HEK293 (cell line): Measurements from ENCODE around the gene HOXD9.
A peak's percentile ranks its signal among the peaks of the same experiment; 100 is the strongest.

Source experiments
- CTCF ChIA-PET: fragments of 350-600 bp; formaldehyde crosslinking; extraction: SDS; loops from one replicate; lab custom pipeline; 2021; ENCODE audit warnings: antibody characterized with exemption; lab: Yijun Ruan, JAX
- POLR2A ChIA-PET: fragments of 300-600 bp; formaldehyde crosslinking; extraction: SDS; loops from one replicate; lab custom pipeline; 2020; ENCODE audit warnings: antibody characterized with exemption, inconsistent platforms; lab: Yijun Ruan, JAX
- H3K27ac ChIP-seq: fragments of 200-500 bp; sonication (Bioruptor generic); 2 replicates; pipeline ENCODE4 v1.5.1; 2014; ENCODE audit warnings: low read depth, low read length, control low read depth, inconsistent platforms; ENCODE audit errors: extremely low read depth
- H3K36me3 ChIP-seq, 2 experiments: fragments of 200-500 bp in 1 of 2; sonication (Bioruptor generic) in 1 of 2; 1 replicate in 1 of 2; 2 replicates in 1 of 2; pipeline ENCODE4 v1.5.1; 2014 to 2017; ENCODE audit warnings: inconsistent platforms in 2 of 2, low read length in 2 of 2; ENCODE audit not compliant: control insufficient read depth in 2 of 2, insufficient read depth in 1 of 2
- H3K4me1 ChIP-seq: fragments of 200-500 bp; sonication (Bioruptor generic); 2 replicates; pipeline ENCODE4 v1.5.1; 2014; ENCODE audit warnings: mild to moderate bottlenecking, low read length, inconsistent platforms; ENCODE audit not compliant: control insufficient read depth, insufficient read depth
- H3K4me3 ChIP-seq: 2 replicates; pipeline ENCODE4 v1.5.1; 2011; ENCODE audit warnings: low read depth, mild to moderate bottlenecking, control low read depth, low read length, moderate library complexity
- H3K9me3 ChIP-seq: fragments of 200-500 bp; sonication (Bioruptor generic); 2 replicates; pipeline ENCODE4 v1.5.1; 2014; ENCODE audit warnings: low read depth, low read length, inconsistent platforms; ENCODE audit not compliant: control insufficient read depth, insufficient read depth
- BCL6B ChIP-seq: fragments of 450-650 bp; formaldehyde crosslinking; IDR thresholded peaks from 2 replicates; pipeline ENCODE4 v1.5.1; 2017; ENCODE audit warnings: missing biosample characterization, missing genetic modification characterization
- GFI1B ChIP-seq: fragments of 450-650 bp; formaldehyde crosslinking; IDR thresholded peaks from 2 replicates; pipeline ENCODE4 v1.5.1; 2016; ENCODE audit warnings: missing biosample characterization, missing genetic modification characterization
- GLIS1 ChIP-seq: fragments of 450-650 bp; formaldehyde crosslinking; IDR thresholded peaks from 2 replicates; pipeline ENCODE4 v1.5.1; 2016; ENCODE audit warnings: missing biosample characterization, missing genetic modification characterization
- KLF16 ChIP-seq: fragments of 450-650 bp; formaldehyde crosslinking; IDR thresholded peaks from 2 replicates; pipeline ENCODE4 v1.5.1; 2017; ENCODE audit warnings: missing biosample characterization, missing genetic modification characterization
- OSR2 ChIP-seq: fragments of 450-650 bp; formaldehyde crosslinking; IDR thresholded peaks from 2 replicates; pipeline ENCODE4 v1.5.1; 2016; ENCODE audit warnings: missing biosample characterization, missing genetic modification characterization
- TRIM28 ChIP-seq: IDR thresholded peaks from 2 replicates; pipeline ENCODE4 v1.6.1; 2011; ENCODE audit warnings: low read length, control low read depth, borderline replicate concordance
- ZBTB20 ChIP-seq: fragments of 450-650 bp; formaldehyde crosslinking; IDR thresholded peaks from 2 replicates; pipeline ENCODE4 v1.5.1; 2016; ENCODE audit warnings: missing biosample characterization, missing genetic modification characterization
- ZBTB44 ChIP-seq: fragments of 450-650 bp; IDR thresholded peaks from 2 replicates; pipeline ENCODE4 v1.5.1; 2018; ENCODE audit warnings: missing biosample characterization, mild to moderate bottlenecking, missing genetic modification characterization
- ZEB2 ChIP-seq: fragments of 450-650 bp; formaldehyde crosslinking; IDR thresholded peaks from 2 replicates; pipeline ENCODE4 v1.5.1; 2016; ENCODE audit warnings: missing biosample characterization, missing genetic modification characterization
- ZFHX2 ChIP-seq: fragments of 450-650 bp; formaldehyde crosslinking; conservative IDR thresholded peaks from 2 replicates; pipeline ENCODE4 v1.5.1; 2016; ENCODE audit warnings: missing biosample characterization, missing genetic modification characterization
- ZNF146 ChIP-seq: fragments of 450-650 bp; formaldehyde crosslinking; IDR thresholded peaks from 2 replicates; pipeline ENCODE4 v1.5.1; 2016; ENCODE audit warnings: missing biosample characterization, missing genetic modification characterization
- ZNF157 ChIP-seq: fragments of 450-650 bp; formaldehyde crosslinking; IDR thresholded peaks from 2 replicates; pipeline ENCODE4 v1.5.1; 2016; ENCODE audit warnings: missing biosample characterization, missing genetic modification characterization
- ZNF18 ChIP-seq: fragments of 450-650 bp; formaldehyde crosslinking; IDR thresholded peaks from 2 replicates; pipeline ENCODE4 v1.5.1; 2016; ENCODE audit warnings: missing biosample characterization, missing genetic modification characterization
- ZNF19 ChIP-seq: fragments of 450-650 bp; formaldehyde crosslinking; IDR thresholded peaks from 2 replicates; pipeline ENCODE4; 2016; ENCODE audit warnings: missing biosample characterization, missing genetic modification characterization, low read depth
- ZNF341 ChIP-seq: fragments of 450-650 bp; formaldehyde crosslinking; IDR thresholded peaks from 2 replicates; pipeline ENCODE4; 2016; ENCODE audit warnings: low read depth, missing biosample characterization, missing genetic modification characterization
- ZNF398 ChIP-seq: fragments of 450-650 bp; formaldehyde crosslinking; IDR thresholded peaks from 2 replicates; pipeline ENCODE4 v1.5.1; 2017; ENCODE audit warnings: missing biosample characterization, missing genetic modification characterization
- ZNF449 ChIP-seq: fragments of 450-650 bp; formaldehyde crosslinking; IDR thresholded peaks from 2 replicates; pipeline ENCODE4 v1.5.1; 2017; ENCODE audit warnings: missing biosample characterization, mild to moderate bottlenecking, missing genetic modification characterization, moderate library complexity
- ZNF596 ChIP-seq: fragments of 450-650 bp; IDR thresholded peaks from 2 replicates; pipeline ENCODE4 v1.5.0; 2018; ENCODE audit warnings: missing biosample characterization, mild to moderate bottlenecking, missing genetic modification characterization, moderate library complexity
- ZNF830 ChIP-seq: fragments of 450-650 bp; IDR thresholded peaks from 2 replicates; pipeline ENCODE4 v1.5.0; 2018; ENCODE audit warnings: missing biosample characterization, missing genetic modification characterization, low read depth, mild to moderate bottlenecking, moderate library complexity
- ZNF843 ChIP-seq: fragments of 450-650 bp; formaldehyde crosslinking; IDR thresholded peaks from 2 replicates; pipeline ENCODE4 v1.5.1; 2016; ENCODE audit warnings: missing biosample characterization, missing genetic modification characterization
- ZSCAN18 ChIP-seq: fragments of 450-650 bp; formaldehyde crosslinking; IDR thresholded peaks from 2 replicates; pipeline ENCODE4 v1.5.1; 2016; ENCODE audit warnings: missing biosample characterization, missing genetic modification characterization
- ZSCAN30 ChIP-seq: fragments of 450-650 bp; IDR thresholded peaks from 2 replicates; pipeline ENCODE4 v1.5.1; 2018; ENCODE audit warnings: missing biosample characterization, mild to moderate bottlenecking, missing genetic modification characterization, moderate library complexity
- ZXDB ChIP-seq: fragments of 450-650 bp; formaldehyde crosslinking; IDR thresholded peaks from 2 replicates; pipeline ENCODE4 v1.5.1; 2016; ENCODE audit warnings: missing biosample characterization, missing genetic modification characterization

Gene HOXD9

GRCh38 chr2:176145085-176145969 is 22.8 kb downstream of the HOXD9 start:
- Histone ChIP-seq H3K4me3 (no peak overlapping the region), H3K9me3 (no peaks in the 10 kb centered on the region), H3K27ac (peak overlapping the region; percentile 37; the same call in 1 of the 2 replicates), H3K36me3 (peaks cover 0 to 13% of the 10 kb centered on the region in 2 experiments; a peak in 1 of 3 replicates), H3K4me1 (peaks cover 15% of the 10 kb centered on the region)
- ChIA-PET CTCF (interaction anchor here (0.5 to 7.5 kb wide), 10 partner anchors 18 to 671 kb away, joined by 3 to 104 read pairs (median 4); no protein-coding TSS in a partner anchor), POLR2A (no interaction called here)
- TF ChIP-seq ZNF398 (tag by site-specific recombination) = peak; percentile 42; the same call in 1 of the 2 replicates
- peak; percentile 91 for TF ChIP-seq BCL6B
- TF ChIP-seq ZNF18 (tag by site-specific recombination) = peak; percentile 92
- 0 out of 2 replicates have a peak, but pooled peaks have one; percentile 5 for TF ChIP-seq KLF16 (tag by site-specific recombination)
- peak; percentile 54 for TF ChIP-seq ZFHX2 (tag by site-specific recombination)
- TF ChIP-seq OSR2 (tag by site-specific recombination) = no peak
- no peak for TF ChIP-seq ZNF341 (tag by site-specific recombination)

GRCh38 chr2:176146101-176146500 is 23.6 kb downstream of the HOXD9 start:
- POLR2A ChIA-PET = no interaction called here
- Histone ChIP-seq H3K9me3 (no peaks in the 10 kb centered on the region), H3K4me3 (no peak overlapping the region), H3K36me3 (peaks cover 0 to 17% of the 10 kb centered on the region in 2 experiments; a peak in 1 of 3 replicates), H3K27ac (peak overlapping the region; percentile 37; the same call in 1 of the 2 replicates), H3K4me1 (peaks cover 15% of the 10 kb centered on the region)
- CTCF ChIA-PET = interaction anchor here (0.6 to 1.4 kb wide), 3 partner anchors 19 to 670 kb away, joined by 3 to 4 read pairs (median 3); no protein-coding TSS in a partner anchor
- TF ChIP-seq ZSCAN18 (no peak), ZNF146 (tag by site-specific recombination) (no peak), ZNF157 (no peak), OSR2 (tag by site-specific recombination) (0 out of 2 replicates have a peak, but pooled peaks have one; percentile 47), ZEB2 (0 out of 2 replicates have a peak, but pooled peaks have one; percentile 13), GFI1B (tag by site-specific recombination) (no peak), GLIS1 (tag by site-specific recombination) (no peak), KLF16 (tag by site-specific recombination) (0 out of 2 replicates have a peak, but pooled peaks have one; percentile 25), ZSCAN30 (tag by site-specific recombination) (peak; percentile 53; the same call in 1 of the 2 replicates), ZXDB (tag by site-specific recombination) (peak; percentile 52; the same call in 1 of the 2 replicates), ZNF449 (tag by site-specific recombination) (no peak), ZNF19 (tag by site-specific recombination) (no peak), ZNF596 (tag by site-specific recombination) (peak; percentile 26; the same call in 1 of the 2 replicates), ZNF843 (tag by site-specific recombination) (peak; percentile 90), ZNF830 (tag by site-specific recombination) (no peak), ZBTB20 (tag by site-specific recombination) (0 out of 2 replicates have a peak, but pooled peaks have one; percentile 22), TRIM28 (no peak), ZBTB44 (tag by site-specific recombination) (peak; percentile 70)
